Sigmoid colon (tissue), 7 donors: ENCODE data around the gene HDDC3. TPM values are rescaled to one million over a fixed set of nuclear protein-coding genes. Genes with fewer than 3 reads are reported as not detected.
"Not testable (repeated sequence)": the region's sequence is repeated elsewhere in the genome, so short reads cannot be mapped to it uniquely, and the experiment has no call there.

ENCODE experiments used
- DNase-seq: peaks from one replicate; pipeline ENCODE4 v3.0.0-alpha.2; 2019
- H3K27ac ChIP-seq, 4 donors: fragments of 200-600 bp; sonication (generic); one replicate each; pipeline ENCODE4 v1.5.1; 2016 to 2019; ENCODE audit warnings: mild to moderate bottlenecking in 1 of 4
- H3K27me3 ChIP-seq, 3 donors: fragments of 200-600 bp; sonication (generic); one replicate each; pipeline ENCODE4 v1.5.1; 2019; ENCODE audit warnings: mild to moderate bottlenecking in 1 of 3
- H3K36me3 ChIP-seq, 4 donors: fragments of 200-600 bp; sonication (generic); one replicate each; pipeline ENCODE4 v1.5.1; 2016 to 2019
- H3K4me1 ChIP-seq, 4 donors: fragments of 200-600 bp; sonication (generic); one replicate each; pipeline ENCODE4 v1.5.1; 2017 to 2019
- H3K4me3 ChIP-seq, 4 donors: fragments of 200-600 bp; sonication (generic); one replicate each; pipeline ENCODE4 v1.5.1; 2017 to 2019; ENCODE audit warnings: mild to moderate bottlenecking in 2 of 4, moderate library complexity in 1 of 4
- H3K9me3 ChIP-seq, 4 donors: fragments of 200-600 bp in 3 of 4; sonication (generic) in 3 of 4; one replicate each; pipeline versions ENCODE4 v1.5.1 to v1.6.1; 2013 to 2019
- CTCF ChIP-seq, 4 experiments: fragments of 450-650 bp in 3 of 4; fragments of 200-600 bp in 1 of 4; IDR thresholded peaks; one replicate each; pipeline ENCODE4 v1.5.1; 2016 to 2019; ENCODE audit warnings: antibody characterized with exemption in 4 of 4, mild to moderate bottlenecking in 3 of 4, moderate library complexity in 2 of 4
- EP300 ChIP-seq, 4 donors: sonication (generic); formaldehyde crosslinking; IDR thresholded peaks; one replicate each; pipeline ENCODE4 v1.6.1; 2017; ENCODE audit warnings: antibody characterized with exemption in 4 of 4
- POLR2A ChIP-seq, 2 donors: fragments of 450-650 bp; IDR thresholded peaks; one replicate each; pipeline ENCODE4 v1.6.1; 2016; ENCODE audit warnings: antibody characterized with exemption in 2 of 2, mild to moderate bottlenecking in 2 of 2, moderate library complexity in 2 of 2
- POLR2AphosphoS5 ChIP-seq, 4 donors: sonication (generic); formaldehyde crosslinking; IDR thresholded peaks; one replicate each; pipeline ENCODE4 v1.6.1; 2017; ENCODE audit warnings: antibody characterized with exemption in 4 of 4
- WGBS, 2 donors: extraction: QIAGEN DNeasy Blood & Tissue Kit; methylation state at CpG; one replicate each; pipeline ENCODE4 v1.1.7; 2013; 5-methylcytosine and 5-hydroxymethylcytosine counted together
- intact Hi-C: fragments of 100-400 bp; cut with DNase I; formaldehyde crosslinking; loops from one replicate; pipeline ENCODE4 v1.15.1; 2023
- polyA plus RNA-seq, 3 donors: library from polyadenylated mRNA; stranded (reverse); fragments of 200-250 nt; gene quantifications; one replicate each; pipeline ENCODE4 v1.2.3, GENCODE V29; 2013
- total RNA-seq, 4 donors: library from RNA; depleted of rRNA; stranded (reverse); fragments of >200 nt; gene quantifications; one replicate each; pipeline ENCODE4 v1.1.0, GENCODE V29; 2016
- donor health status: healthy with polysubstance abuse.
- donor health status: Bipolar disorder and iron deficiency.
- donor health status: healthy.

HDDC3 gene
- total and polyA plus RNA-seq, 7 donors, result 5.2 to 27.0 (median 10.7) TPM

- no peak for DNase-seq
- H3K4me1 ChIP-seq, result peaks cover 0 to 58% (median 53%) of the 10 kb centered on the region in 4 donors
- peak overlapping the region in 3 of 4 donors; percentile 67 to 79 (median 73) for H3K4me3 ChIP-seq
- no peaks in the 10 kb centered on the region for H3K27me3 ChIP-seq
- no peaks in the 10 kb centered on the region for H3K9me3 ChIP-seq
- intact Hi-C loops, result loop anchor here (1.0 to 5.0 kb wide), 2 partner anchors 30 to 285 kb away; no protein-coding TSS in a partner anchor
- no peak for TF ChIP-seq POLR2AphosphoS5 (IDR thresholded peaks at IDR 0.05)
- peak in 1 of 4 experiments; percentile 64 for TF ChIP-seq CTCF (IDR thresholded peaks at IDR 0.05)
- peaks cover 0 to 7% (median 0%) of the 10 kb centered on the region in 4 donors for H3K36me3 ChIP-seq
- 17 to 20% methylated on average over 5 of the region's 5 CpGs for WGBS, 2 donors
- H3K27ac ChIP-seq, result peak overlapping the region; percentile 85 to 92 (median 90)
Observed at GRCh38 chr15:90932660-90932991, 277 bp upstream of the HDDC3 start.

- H3K9me3 ChIP-seq, result no peaks in the 10 kb centered on the region
- TF ChIP-seq EP300 (IDR thresholded peaks at IDR 0.05) (no peak), POLR2A (IDR thresholded peaks at IDR 0.05) (no peak)
- H3K27ac ChIP-seq, result peak overlapping the region; percentile 85 to 92 (median 90)
- DNase-seq, result no peak
- peaks cover 0 to 51% (median 48%) of the 10 kb centered on the region in 4 donors for H3K4me1 ChIP-seq
- intact Hi-C loops, result loop anchor here (5.0 kb wide), 1 partner anchor 284 kb away; no protein-coding TSS in a partner anchor
- 13 to 26% methylated on average over 6 of the region's 6 CpGs for WGBS, 2 donors
- no peaks in the 10 kb centered on the region for H3K36me3 ChIP-seq
- no peaks in the 10 kb centered on the region for H3K27me3 ChIP-seq
- H3K4me3 ChIP-seq, result peak overlapping the region in 3 of 4 donors; percentile 67 to 79 (median 73)
Observed at GRCh38 chr15:90931575-90931827, 848 bp downstream of the HDDC3 start.

- H3K4me1 ChIP-seq, result peaks cover 0 to 46% (median 43%) of the 10 kb centered on the region in 4 donors
- DNase-seq, result peak; percentile 68
- H3K36me3 ChIP-seq, result no peaks in the 10 kb centered on the region
- TF ChIP-seq CTCF (IDR thresholded peaks at IDR 0.05) (no peak), EP300 (IDR thresholded peaks at IDR 0.05) (peak in 1 of 4 donors; percentile 36), POLR2AphosphoS5 (IDR thresholded peaks at IDR 0.05) (peak in 1 of 4 donors; percentile 40), POLR2A (IDR thresholded peaks at IDR 0.05) (no peak)
- intact Hi-C loops, result loop anchor here (5.0 kb wide), 1 partner anchor 284 kb away; no protein-coding TSS in a partner anchor
- H3K9me3 ChIP-seq, result no peaks in the 10 kb centered on the region
- H3K4me3 ChIP-seq, result peak overlapping the region in 3 of 4 donors; percentile 64 to 67 (median 67)
- H3K27me3 ChIP-seq, result no peaks in the 10 kb centered on the region
- peak overlapping the region; percentile 85 to 92 (median 90) for H3K27ac ChIP-seq
- WGBS, 2 donors, result 68 to 71% methylated on average over 15 of the region's 15 CpGs
Observed at GRCh38 chr15:90930861-90931574, 1.3 kb downstream of the HDDC3 start.

DNA sequence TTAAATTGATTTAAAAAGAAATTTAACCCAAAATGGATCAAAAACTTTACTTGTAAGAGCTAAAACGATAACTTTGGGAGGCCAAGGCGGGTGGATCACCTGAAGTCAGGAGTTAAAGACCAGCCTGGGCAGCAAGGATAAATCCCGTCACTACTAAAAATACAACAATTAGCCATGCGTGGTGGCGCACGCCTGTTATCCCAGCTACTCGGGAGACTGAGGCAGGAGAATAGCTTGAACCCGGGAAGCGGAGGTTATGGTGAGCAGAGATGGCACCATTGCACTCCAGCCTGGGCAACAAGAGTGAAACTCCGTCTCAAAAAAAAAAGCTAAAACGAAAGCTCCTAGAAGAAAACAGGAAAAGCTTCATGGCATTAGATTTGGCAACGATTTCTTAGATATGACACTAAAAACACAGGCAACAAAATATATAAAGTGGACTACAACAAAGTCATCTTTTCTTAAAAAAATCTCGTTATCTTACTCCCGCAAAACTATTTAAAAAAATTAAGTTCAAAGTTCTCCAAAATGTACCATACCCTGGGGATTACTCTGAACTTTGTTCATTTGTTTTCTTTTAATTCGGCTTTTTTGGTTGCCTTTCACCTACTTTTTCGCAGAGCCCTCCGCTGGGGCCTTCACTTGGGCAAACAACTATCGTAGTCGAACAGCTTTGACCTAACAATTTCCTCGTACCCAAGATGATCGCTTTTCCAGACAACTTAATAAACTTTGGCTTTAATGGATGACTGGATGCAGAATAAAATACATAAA lies 2.9 kb downstream of the HDDC3 start:
- TF ChIP-seq CTCF (IDR thresholded peaks at IDR 0.05), result no peak
- no peak for TF ChIP-seq EP300 (IDR thresholded peaks at IDR 0.05)
- TF ChIP-seq POLR2A (IDR thresholded peaks at IDR 0.05), result no peak
- no peak for TF ChIP-seq POLR2AphosphoS5 (IDR thresholded peaks at IDR 0.05)

GRCh38 chr15:90928106-90928505 lies 4.2 kb downstream of the HDDC3 start:
- H3K27ac ChIP-seq, H3K9me3 ChIP-seq, intact Hi-C loops, H3K27me3 ChIP-seq, H3K4me3 ChIP-seq, DNase-seq, H3K36me3 ChIP-seq: not testable (repeated sequence)
- 90 to 91% methylated on average over 7 of the region's 7 CpGs for WGBS, 2 donors
- peaks cover 0 to 29% (median 26%) of the 10 kb centered on the region in 4 donors for H3K4me1 ChIP-seq

More for the DNA sequence above, 2.9 kb downstream of the HDDC3 start:
- peaks cover 0 to 36% (median 32%) of the 10 kb centered on the region in 4 donors for H3K4me1 ChIP-seq
- WGBS, 2 donors, result 33 to 48% methylated on average over 21 of the region's 21 CpGs
- H3K36me3 ChIP-seq, result no peaks in the 10 kb centered on the region
- H3K27me3 ChIP-seq, result no peaks in the 10 kb centered on the region
- intact Hi-C loops, result loop anchor here (5.0 kb wide), 1 partner anchor 282 kb away; no protein-coding TSS in a partner anchor
- peak overlapping the region; percentile 64 to 69 (median 66) for H3K4me3 ChIP-seq
- no peaks in the 10 kb centered on the region for H3K9me3 ChIP-seq
- no peak for DNase-seq
- H3K27ac ChIP-seq, result peak overlapping the region; percentile 85 to 92 (median 90)

DNA sequence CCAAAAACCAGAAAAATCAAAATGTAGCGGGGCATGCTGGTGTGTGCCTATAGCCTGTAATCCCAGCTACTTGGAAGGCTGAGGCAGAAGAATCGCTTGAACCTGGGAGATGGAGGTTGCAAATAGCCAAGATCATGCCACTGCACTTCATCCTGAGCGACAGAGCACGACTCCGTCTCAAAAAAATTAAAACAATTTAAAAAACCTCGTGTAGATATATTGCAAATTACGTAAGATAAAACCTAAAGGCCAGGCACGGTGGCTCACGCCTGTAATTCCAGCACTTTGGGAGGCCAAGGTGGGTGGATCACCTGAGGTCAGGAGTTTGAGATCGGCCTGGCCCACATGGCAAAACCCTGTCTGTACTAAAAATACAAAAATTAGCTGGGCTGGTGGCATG lies 5.6 kb downstream of the HDDC3 start:
- 93 to 96% methylated on average over 10 of the region's 10 CpGs for WGBS, 2 donors
- intact Hi-C loops, H3K4me3 ChIP-seq, H3K27me3 ChIP-seq, H3K9me3 ChIP-seq, H3K36me3 ChIP-seq, DNase-seq, H3K27ac ChIP-seq: not testable (repeated sequence)
- H3K4me1 ChIP-seq, result peaks cover 0 to 23% (median 18%) of the 10 kb centered on the region in 4 donors
